CD4-positive, alpha-beta T cell (primary cell): Measurements from ENCODE around the gene RBFOX1. TPM values are rescaled to one million over a fixed set of nuclear protein-coding genes. Genes with fewer than 3 reads are reported as not detected.

Source experiments
- ATAC-seq: fragments of 200-7000 bp; cut with Tn5 transposase; one replicate; pipeline ENCODE4 v1.10.0; 2022; ENCODE audit warnings: mild to moderate bottlenecking; ENCODE audit not compliant: poor library complexity
- CTCF ChIA-PET: fragments of 350-600 bp; sonication (Branson Sonifier 250); formaldehyde crosslinking; loops from one replicate; lab custom pipeline; 2021; ENCODE audit warnings: antibody characterized with exemption, inconsistent platforms; lab: Charles Lee
- POLR2A ChIA-PET: fragments of 350-600 bp; sonication (Branson Sonifier 250); formaldehyde crosslinking; loops from one replicate; lab custom pipeline; 2021; ENCODE audit warnings: antibody characterized with exemption, inconsistent platforms; lab: Charles Lee
- DNase-seq, 14 experiments: peaks; one replicate each; pipeline ENCODE4 v3.0.0-alpha.2; 2013 to 2020; ENCODE audit warnings: mixed read lengths in 2 of 14
- H3K27ac ChIP-seq, 2 donors: one replicate each; pipeline versions ENCODE4 v1.5.1 to v1.7.0; 2013; ENCODE audit warnings: low read length in 2 of 2, low read depth in 1 of 2, mild to moderate bottlenecking in 1 of 2
- H3K27me3 ChIP-seq, 2 experiments: 1 replicate in 1 of 2; 2 replicates in 1 of 2; pipeline versions ENCODE4 v1.6.1 to v1.7.0; 2013; ENCODE audit warnings: low read length in 2 of 2, control low read depth in 1 of 2, mild to moderate bottlenecking in 1 of 2, moderate library complexity in 1 of 2; ENCODE audit not compliant: insufficient read depth in 2 of 2, control insufficient read depth in 1 of 2
- H3K36me3 ChIP-seq: one replicate; pipeline ENCODE4 v1.6.1; 2013; ENCODE audit warnings: low read length, control low read depth; ENCODE audit not compliant: insufficient read depth
- H3K4me1 ChIP-seq: one replicate; pipeline ENCODE4 v1.6.1; 2013; ENCODE audit warnings: low read length, control low read depth; ENCODE audit not compliant: insufficient read depth
- H3K4me3 ChIP-seq: one replicate; pipeline ENCODE4 v1.5.1; 2013; ENCODE audit warnings: mild to moderate bottlenecking, low read length, moderate library complexity
- H3K9me3 ChIP-seq, 2 experiments: 1 replicate in 1 of 2; 2 replicates in 1 of 2; pipeline versions ENCODE4 v1.6.1 to v1.7.0; 2013; ENCODE audit warnings: low read length in 2 of 2, mild to moderate bottlenecking in 2 of 2, control low read depth in 1 of 2, moderate library complexity in 1 of 2; ENCODE audit not compliant: control insufficient read depth in 1 of 2, insufficient read depth in 1 of 2
- H3K27ac Mint-ChIP-seq: one replicate; pipeline ENCODE4 v1.8.0; 2020; ENCODE audit warnings: mixed read lengths
- H3K27me3 Mint-ChIP-seq: one replicate; pipeline ENCODE4 v1.8.0; 2021; ENCODE audit warnings: mixed read lengths
- H3K36me3 Mint-ChIP-seq: one replicate; pipeline ENCODE4 v1.8.0; 2021; ENCODE audit warnings: low read depth, mixed read lengths
- H3K4me1 Mint-ChIP-seq: one replicate; pipeline ENCODE4 v1.8.0; 2021; ENCODE audit warnings: low read depth, mixed read lengths
- H3K4me3 Mint-ChIP-seq: one replicate; pipeline ENCODE4 v1.8.0; 2020; ENCODE audit warnings: mild to moderate bottlenecking, mixed read lengths
- H3K9me3 Mint-ChIP-seq: one replicate; pipeline ENCODE4 v1.8.0; 2020; ENCODE audit warnings: mixed read lengths
- CTCF ChIP-seq: fragments of 200-600 bp; IDR thresholded peaks from one replicate; pipeline ENCODE4 v1.8.0; 2022; ENCODE audit warnings: antibody characterized with exemption, mild to moderate bottlenecking
- intact Hi-C, 2 experiments: fragments of 100-400 bp; cut with DNase I in 1 of 2; cut with micrococcal nuclease in 1 of 2; formaldehyde crosslinking; loops; one replicate each; pipeline versions ENCODE4 v1.15.1 to v1.9.0; 2023 to 2025; cut with DNase I, micrococcal nuclease
- total RNA-seq, 174 experiments: library from RNA in 2 of 174; stranded (reverse) in 2 of 174; gene quantifications; one replicate each; pipeline ENCODE4 v1.2.3 and lab custom pipeline; 2021 to 2026

RBFOX1 gene
- total RNA-seq, 2 experiments from 2014 or later, result not detected

- Mint-ChIP-seq H3K27me3 (no peaks in the 10 kb centered on the region), H3K36me3 (no peaks in the 10 kb centered on the region), H3K4me1 (no peaks in the 10 kb centered on the region), H3K4me3 (no peak overlapping the region), H3K9me3 (peaks cover 7% of the 10 kb centered on the region), H3K27ac (no peak overlapping the region)
- Histone ChIP-seq H3K4me1 (no peaks in the 10 kb centered on the region), H3K9me3 (no peaks in the 10 kb centered on the region), H3K4me3 (no peak overlapping the region), H3K27me3 (no peaks in the 10 kb centered on the region), H3K36me3 (no peaks in the 10 kb centered on the region), H3K27ac (no peak overlapping the region)
- POLR2A ChIA-PET, result no interaction called here
- TF ChIP-seq CTCF, result no peak
- ATAC-seq, result no peak
- DNase-seq, result no peak
- intact Hi-C loops, result no loop called here
- CTCF ChIA-PET, result no interaction called here
Measured at GRCh38 chr16:7689234-7689633, 356.6 kb downstream of the RBFOX1 start.

- intact Hi-C loops, result no loop called here
- Mint-ChIP-seq H3K4me3 (no peak overlapping the region), H3K27ac (no peak overlapping the region), H3K4me1 (no peaks in the 10 kb centered on the region), H3K27me3 (no peaks in the 10 kb centered on the region), H3K36me3 (no peaks in the 10 kb centered on the region), H3K9me3 (peaks cover 4% of the 10 kb centered on the region)
- ATAC-seq (no peak), DNase-seq (no peak)
- Histone ChIP-seq H3K27me3 (no peaks in the 10 kb centered on the region), H3K4me3 (no peak overlapping the region), H3K36me3 (no peaks in the 10 kb centered on the region), H3K27ac (no peak overlapping the region), H3K9me3 (no peaks in the 10 kb centered on the region), H3K4me1 (no peaks in the 10 kb centered on the region)
- ChIA-PET POLR2A (no interaction called here), CTCF (no interaction called here)
- TF ChIP-seq CTCF, result no peak
Measured at GRCh38 chr16:7691533-7691932, 358.9 kb downstream of the RBFOX1 start.

GRCh38 chr16:7703672-7704071 lies 371.0 kb downstream of the RBFOX1 start:
- POLR2A ChIA-PET, result no interaction called here
- Mint-ChIP-seq H3K9me3 (peaks cover 13% of the 10 kb centered on the region), H3K27ac (no peak overlapping the region), H3K27me3 (no peaks in the 10 kb centered on the region), H3K4me1 (no peaks in the 10 kb centered on the region), H3K36me3 (no peaks in the 10 kb centered on the region), H3K4me3 (no peak overlapping the region)
- H3K27me3 ChIP-seq, result no peaks in the 10 kb centered on the region
- TF ChIP-seq CTCF, result no peak
- no peak for DNase-seq
- H3K36me3 ChIP-seq, result no peaks in the 10 kb centered on the region
- CTCF ChIA-PET, result no interaction called here
- intact Hi-C loops, result no loop called here
- ATAC-seq, result no peak
- no peak overlapping the region for H3K4me3 ChIP-seq
- H3K27ac ChIP-seq, result no peak overlapping the region
- peaks cover under 1 to 8% of the 10 kb centered on the region in 2 experiments for H3K9me3 ChIP-seq
- H3K4me1 ChIP-seq, result no peaks in the 10 kb centered on the region
